NOMO-1 treated with dmso at 0.1 percent for 144 hours (cell line): Measurements from ENCODE around the gene PTPN1.

Experiments
- DNase-seq: peaks from one replicate; lab custom pipeline; 2025; ENCODE audit not compliant: unreplicated experiment; lab: John Stamatoyannopoulos, UW

The PTPN1 gene

DNA sequence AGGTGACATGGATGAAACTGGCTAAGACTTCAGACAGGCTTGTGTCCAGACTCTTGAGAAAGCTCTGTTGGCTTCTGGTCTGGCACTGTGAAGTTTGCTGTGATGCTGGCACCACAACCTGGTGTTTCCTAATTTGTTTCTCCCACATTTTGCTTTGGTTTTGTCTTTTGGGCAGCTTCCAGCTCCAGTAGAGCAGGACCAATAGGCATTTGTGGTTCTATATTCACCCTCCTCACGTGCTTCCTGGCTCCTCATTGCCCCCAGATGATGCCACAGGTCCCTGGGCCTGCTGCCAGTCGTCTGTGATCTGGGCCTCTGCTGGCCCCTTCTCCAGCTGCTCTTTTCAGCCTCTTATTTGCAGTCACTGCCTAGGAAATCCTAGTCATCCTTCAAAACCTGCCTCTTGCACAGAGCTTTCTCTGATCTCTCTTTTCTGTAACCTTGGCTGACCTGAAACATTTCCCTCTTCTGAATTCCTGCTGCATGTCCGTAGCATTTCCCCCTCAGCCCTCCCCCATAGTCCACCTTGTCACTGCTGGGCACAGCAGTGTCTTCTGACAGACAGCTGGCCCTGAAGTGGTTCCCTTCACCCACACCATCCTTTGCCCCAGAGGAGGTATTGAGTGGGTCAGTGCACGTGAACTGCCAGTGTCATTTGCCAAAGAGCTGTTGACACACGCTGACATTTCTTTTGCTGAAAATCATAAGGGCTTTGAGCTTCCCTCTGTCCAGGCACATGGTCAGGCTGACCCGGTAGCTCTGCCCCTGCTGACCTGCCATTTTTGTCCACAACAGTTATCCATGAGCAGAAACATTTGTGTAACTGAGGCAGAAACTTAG, 63.0 kb downstream of the PTPN1 start:
- DNase-seq = no peak

DNA sequence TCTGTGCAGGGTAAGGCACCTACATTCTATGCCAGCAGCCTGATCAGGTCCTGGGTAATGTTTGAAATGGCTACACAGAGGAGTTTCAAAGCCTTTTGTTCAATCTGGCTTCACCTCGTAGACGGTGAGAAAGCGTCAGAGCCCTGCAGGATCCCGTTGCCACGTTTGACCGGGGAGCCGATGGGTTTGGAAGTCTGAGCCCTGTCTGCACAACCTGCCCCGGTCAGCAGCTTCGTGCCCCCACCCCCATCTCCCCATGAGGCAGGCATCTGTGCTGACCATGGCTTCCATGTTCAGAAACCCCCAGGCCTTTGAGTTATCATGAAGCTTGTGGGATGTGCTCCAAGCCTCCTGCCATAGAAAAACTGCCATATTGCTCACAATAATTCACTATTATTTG, 63.9 kb downstream of the PTPN1 start:
- no peak for DNase-seq

DNA sequence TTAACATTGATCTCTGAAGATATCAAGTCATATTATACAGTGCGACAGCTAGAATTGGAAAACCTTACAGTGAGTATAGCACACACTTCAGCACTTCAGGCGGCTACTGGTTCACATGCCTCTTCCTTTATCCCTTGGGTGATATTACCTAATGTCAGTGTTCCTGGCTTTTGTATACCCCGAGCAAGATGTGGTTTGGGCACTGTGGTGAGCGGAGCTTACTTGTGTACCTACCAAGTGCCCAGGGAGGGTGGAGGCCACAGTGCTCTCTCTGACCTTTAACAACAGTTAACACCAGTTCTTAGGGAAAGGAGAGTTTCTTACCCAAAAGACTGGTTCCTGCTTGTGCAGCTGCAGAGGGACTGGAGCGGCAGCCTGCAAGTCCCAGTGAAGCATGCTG, 64.4 kb downstream of the PTPN1 start:
- no peak for DNase-seq

DNA sequence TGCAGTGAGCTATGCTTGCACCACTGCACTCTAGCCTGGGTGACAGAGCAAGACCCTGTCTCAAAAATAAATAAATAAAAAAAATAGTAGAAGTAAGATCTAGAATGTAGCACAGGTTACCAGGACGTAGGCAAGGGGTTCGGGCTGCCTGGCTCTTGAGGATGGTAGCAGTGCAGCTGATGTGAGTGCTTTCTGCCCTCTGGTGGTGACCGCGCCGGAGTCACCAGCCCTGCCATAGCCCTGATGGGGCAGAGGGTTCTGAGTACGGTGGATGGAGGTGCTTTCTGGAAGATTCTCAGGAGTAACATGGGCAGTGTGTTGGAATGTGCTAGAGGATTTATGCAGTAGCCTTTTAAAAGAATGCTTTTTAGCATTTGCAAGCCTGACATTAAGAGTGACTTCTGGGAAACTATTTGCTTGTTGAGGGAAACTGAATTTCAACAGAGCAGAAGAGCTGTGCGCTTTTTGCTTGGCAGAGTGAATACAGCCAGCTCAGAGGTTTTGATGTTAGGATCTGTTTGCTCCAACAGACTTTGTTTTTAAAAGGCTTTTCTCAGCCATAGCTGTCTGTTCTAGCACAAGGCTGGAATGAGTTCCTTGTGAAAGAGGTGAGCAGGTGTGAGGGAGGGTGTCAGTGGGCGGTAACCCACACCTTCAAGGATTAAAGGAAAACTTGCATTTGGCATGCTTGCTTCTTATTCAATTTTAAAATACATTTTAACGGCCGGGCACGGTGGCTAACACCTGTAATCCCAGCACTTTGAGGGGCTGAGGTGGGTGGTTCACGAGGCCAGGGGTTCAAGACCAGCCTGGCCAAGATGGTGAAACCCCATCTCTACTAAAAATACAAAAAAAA, 65.9 kb downstream of the PTPN1 start:
- DNase-seq = no peak

DNA sequence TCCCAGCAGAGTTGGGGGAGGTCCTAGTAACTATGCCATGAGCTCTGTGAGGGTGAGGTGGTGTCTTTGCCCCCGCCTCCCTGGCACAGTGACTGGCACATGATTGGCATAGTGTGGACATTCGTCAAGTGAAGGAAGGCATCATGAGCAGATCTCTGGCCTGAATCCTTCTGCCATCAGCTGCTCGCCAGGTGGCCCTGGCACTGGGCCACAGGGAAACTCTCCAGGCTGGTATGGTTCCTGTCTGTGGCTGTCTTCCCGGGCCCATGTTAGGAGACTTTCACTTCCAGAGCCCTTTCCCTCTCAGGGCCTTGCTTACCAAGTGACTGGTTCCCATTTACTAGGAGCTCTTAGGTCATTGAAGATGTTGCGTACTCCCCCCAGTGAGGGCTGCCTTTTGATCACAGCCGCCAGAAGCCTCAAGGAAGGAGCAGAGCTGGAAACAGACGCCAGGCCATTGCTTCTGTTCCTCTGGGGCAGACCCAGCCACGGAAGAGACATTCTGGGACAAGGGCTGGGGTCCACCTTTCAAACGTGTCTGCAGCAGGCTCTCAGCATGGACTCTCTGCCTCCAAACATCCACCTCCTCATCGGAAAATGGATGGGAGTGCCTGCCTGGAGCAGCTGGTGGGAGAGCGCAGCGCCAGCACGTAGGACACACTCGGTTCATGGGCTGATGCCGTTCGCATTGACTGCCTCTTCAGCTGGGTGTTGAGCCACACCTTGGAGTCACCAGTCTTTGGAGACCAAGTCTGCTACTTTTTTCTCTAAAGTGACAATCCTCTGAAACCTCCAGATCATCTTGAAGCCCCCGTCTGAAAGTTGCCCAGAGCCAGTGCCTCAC, 67.2 kb downstream of the PTPN1 start:
- DNase-seq = no peak

DNA sequence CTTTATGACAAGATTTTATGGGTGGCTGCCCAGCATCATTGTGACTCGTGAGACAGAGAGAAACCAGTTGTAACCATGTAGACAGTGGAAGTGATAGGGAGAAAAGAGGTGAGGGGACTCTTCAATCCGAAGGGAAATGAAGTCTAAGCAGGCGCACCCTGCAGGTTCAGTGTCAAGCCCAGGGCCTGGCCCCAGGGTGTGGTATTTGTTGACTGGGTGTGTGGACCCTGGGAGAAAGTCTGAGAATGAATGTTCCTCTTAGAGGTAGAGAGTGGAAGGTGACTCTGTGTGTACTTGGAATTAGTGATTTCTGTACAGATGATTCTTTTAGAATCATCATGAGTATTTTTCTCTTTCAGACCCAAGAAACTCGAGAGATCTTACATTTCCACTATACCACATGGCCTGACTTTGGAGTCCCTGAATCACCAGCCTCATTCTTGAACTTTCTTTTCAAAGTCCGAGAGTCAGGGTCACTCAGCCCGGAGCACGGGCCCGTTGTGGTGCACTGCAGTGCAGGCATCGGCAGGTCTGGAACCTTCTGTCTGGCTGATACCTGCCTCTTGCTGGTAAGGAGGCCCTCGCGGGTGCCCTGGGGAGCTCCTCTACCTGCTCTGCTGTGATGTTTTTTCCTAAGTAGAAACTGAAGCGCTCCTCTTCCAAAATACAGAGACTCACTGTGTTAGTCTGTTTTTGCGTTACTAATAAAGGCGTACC, 68.0 kb downstream of the PTPN1 start:
- DNase-seq = no peak

DNA sequence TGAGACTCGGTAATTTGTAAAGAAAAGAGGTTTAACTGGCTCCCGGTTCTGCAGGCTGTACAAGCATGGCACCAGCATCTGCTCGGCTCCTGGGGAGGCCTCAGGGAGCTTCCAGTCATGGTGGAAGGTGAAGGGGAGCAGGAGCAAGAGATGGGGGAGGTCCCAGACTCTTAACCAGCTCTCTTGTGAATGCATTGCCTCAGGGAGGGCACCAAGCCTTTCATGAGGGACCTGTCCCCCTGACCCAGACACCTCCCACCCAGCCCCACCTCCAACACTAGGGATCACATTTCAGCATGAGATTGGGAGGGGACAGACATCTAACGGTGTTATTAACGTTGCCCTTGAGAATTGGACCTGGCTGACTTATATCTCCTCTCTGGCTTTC, 68.6 kb downstream of the PTPN1 start:
- no peak for DNase-seq

DNA sequence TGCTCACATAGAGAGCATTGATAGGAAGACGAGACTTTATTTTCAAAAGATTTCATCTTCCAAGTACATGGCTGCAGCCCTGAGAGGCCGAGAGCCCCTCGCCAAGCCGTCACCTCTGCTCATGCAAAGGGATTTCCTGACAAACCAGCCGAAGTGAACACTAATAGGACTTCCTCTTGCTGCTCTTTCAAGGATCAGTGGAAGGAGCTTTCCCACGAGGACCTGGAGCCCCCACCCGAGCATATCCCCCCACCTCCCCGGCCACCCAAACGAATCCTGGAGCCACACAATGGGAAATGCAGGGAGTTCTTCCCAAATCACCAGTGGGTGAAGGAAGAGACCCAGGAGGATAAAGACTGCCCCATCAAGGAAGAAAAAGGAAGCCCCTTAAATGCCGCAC, 69.3 kb downstream of the PTPN1 start:
- no peak for DNase-seq

DNA sequence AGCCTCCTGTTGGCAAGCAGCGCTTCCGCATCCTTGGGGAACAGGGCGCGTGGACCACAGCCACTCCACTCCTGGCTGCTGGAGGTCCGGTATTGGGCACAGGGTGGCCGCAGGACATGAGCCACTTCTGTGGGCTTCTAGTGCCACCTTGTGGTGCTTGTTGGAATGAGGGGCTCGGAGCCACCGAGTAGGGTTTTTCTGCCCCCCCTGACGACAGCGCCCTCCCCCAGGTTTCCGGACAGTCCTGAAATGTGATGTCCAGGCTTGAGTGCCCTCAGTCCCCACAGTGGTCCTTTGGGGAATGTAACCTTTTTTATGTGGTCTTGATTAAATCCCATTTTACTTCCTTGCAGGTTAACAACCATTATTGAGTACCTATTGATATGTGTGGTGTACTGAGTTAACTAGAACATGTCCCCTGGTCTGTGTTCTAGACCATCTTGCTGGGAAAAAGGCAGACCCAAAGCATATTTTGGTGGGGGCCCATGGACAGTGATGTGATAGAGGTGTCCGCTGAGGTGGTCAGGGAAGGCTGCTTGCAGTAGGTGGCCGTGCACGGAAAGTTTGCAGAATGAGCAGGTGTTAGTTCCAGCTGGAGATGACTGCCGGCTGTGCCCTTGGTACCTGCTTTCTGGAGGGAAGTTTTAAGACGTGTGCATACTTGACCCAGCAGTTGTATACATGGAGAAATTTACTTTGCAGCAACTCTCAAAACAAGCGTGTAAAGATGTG, 70.0 kb downstream of the PTPN1 start:
- no peak for DNase-seq

DNA sequence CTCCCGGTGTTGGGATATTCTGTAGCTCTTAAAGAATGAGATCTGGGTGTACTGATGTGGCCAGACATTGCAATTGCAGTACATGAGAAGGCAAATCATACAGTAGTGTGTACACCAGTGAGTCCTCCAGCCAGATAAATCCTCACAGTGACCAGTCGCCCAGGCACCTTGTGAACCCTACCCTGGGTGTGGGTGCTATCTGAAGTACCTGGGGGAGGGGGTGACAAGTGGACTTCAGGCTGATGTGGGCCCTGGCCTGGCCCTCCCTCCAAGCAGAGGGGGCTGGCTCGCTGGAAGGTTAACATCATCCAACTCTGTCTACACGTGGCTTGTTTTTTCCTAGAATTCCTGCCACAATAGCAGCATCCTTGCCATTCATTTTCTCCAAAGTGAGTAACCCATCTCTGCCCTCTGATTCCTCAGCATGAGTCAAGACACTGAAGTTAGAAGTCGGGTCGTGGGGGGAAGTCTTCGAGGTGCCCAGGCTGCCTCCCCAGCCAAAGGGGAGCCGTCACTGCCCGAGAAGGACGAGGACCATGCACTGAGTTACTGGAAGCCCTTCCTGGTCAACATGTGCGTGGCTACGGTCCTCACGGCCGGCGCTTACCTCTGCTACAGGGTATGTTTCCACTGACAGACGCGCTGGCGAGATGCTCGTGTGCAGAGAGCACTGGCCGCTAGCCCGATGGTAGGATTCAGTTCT, 70.8 kb downstream of the PTPN1 start:
- DNase-seq = no peak

DNA sequence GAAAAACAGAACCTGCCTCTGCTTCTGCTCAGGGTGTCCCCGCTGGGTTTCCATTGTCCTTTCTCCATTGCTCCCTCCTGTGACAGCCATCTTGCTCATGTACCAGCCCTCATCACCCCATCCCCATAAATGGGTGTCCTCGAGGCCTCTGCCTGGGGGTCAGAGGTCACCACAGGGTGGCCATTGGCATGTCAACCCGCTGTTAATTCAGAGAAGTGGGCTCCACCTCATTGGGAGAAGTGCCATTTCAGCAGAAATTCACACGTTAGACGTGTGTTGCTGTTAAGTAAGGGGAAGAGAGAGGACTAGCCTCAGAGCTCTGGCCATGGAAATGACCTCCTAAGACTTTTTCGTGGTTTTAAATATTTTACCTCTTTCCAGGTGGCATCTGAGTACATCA, 71.9 kb downstream of the PTPN1 start:
- no peak for DNase-seq

DNA sequence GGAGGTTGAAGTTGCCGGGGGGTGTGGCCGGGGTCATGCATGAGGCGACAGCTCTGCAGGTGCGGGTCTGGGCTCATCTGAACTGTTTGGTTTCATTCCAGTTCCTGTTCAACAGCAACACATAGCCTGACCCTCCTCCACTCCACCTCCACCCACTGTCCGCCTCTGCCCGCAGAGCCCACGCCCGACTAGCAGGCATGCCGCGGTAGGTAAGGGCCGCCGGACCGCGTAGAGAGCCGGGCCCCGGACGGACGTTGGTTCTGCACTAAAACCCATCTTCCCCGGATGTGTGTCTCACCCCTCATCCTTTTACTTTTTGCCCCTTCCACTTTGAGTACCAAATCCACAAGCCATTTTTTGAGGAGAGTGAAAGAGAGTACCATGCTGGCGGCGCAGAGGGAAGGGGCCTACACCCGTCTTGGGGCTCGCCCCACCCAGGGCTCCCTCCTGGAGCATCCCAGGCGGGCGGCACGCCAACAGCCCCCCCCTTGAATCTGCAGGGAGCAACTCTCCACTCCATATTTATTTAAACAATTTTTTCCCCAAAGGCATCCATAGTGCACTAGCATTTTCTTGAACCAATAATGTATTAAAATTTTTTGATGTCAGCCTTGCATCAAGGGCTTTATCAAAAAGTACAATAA, 72.5 kb downstream of the PTPN1 start:
- DNase-seq = no peak

DNA sequence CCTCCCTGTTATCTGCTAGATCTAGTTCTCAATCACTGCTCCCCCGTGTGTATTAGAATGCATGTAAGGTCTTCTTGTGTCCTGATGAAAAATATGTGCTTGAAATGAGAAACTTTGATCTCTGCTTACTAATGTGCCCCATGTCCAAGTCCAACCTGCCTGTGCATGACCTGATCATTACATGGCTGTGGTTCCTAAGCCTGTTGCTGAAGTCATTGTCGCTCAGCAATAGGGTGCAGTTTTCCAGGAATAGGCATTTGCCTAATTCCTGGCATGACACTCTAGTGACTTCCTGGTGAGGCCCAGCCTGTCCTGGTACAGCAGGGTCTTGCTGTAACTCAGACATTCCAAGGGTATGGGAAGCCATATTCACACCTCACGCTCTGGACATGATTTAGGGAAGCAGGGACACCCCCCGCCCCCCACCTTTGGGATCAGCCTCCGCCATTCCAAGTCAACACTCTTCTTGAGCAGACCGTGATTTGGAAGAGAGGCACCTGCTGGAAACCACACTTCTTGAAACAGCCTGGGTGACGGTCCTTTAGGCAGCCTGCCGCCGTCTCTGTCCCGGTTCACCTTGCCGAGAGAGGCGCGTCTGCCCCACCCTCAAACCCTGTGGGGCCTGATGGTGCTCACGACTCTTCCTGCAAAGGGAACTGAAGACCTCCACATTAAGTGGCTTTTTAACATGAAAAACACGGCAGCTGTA, 73.4 kb downstream of the PTPN1 start:
- DNase-seq = no peak

DNA sequence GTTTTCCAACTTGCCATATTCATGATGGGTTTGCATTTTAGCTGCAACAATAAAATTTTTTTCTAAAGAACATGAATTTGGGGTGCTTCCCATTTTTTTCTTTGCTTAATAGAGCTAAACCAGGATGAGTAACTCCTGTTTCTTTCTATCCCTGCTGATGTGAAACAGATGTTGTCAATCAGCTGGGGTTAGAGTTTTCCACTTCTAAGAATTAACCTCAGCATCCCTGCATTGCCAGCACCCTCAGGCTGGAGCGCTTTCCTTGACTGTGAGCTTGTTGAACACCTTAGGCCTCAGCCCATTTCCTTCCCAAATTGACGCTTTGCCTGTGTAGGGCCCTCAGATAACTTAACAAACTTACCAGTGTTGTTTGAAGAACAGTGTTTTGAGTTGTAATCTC, 74.5 kb downstream of the PTPN1 start:
- DNase-seq = no peak

DNA sequence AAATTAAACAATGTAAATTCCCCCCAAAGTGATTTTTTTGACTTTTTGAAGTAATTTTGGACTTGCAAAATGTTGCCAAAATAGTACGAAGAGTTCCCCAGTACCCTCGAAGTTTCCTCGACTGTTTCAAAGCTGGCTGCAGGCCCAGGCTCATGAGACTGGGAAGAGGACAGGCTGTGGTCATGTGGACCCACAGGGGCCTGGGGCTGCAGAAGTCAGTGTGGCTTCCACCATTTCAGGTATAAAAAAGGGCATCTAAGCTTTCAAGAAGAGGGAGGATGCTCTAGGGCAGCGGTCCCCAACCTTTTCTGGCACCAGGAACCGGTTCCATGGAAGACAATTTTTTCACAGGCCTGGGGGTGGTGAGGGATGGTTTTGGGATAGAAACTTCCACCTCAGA, 75.0 kb downstream of the PTPN1 start:
- DNase-seq = no peak

DNA sequence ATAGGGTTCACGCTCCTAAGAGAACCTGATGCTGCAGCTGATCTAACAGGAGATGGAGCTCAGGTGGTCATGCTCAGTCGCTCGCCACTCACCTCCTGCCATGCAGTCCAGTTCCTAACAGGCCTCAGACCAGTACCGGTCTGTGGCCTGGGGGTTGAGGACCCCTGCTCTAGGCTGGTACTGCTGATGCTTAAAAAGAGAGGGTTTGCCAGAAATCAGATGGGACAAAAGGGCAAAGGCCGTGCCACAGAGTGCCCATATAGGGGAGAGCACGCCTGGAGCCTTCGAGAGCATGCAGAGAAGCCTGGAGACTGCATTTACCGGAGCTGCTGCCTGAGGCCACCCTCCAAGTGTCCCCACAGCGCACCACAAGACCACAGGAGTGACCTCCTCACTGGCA, 75.5 kb downstream of the PTPN1 start:
- no peak for DNase-seq

DNA sequence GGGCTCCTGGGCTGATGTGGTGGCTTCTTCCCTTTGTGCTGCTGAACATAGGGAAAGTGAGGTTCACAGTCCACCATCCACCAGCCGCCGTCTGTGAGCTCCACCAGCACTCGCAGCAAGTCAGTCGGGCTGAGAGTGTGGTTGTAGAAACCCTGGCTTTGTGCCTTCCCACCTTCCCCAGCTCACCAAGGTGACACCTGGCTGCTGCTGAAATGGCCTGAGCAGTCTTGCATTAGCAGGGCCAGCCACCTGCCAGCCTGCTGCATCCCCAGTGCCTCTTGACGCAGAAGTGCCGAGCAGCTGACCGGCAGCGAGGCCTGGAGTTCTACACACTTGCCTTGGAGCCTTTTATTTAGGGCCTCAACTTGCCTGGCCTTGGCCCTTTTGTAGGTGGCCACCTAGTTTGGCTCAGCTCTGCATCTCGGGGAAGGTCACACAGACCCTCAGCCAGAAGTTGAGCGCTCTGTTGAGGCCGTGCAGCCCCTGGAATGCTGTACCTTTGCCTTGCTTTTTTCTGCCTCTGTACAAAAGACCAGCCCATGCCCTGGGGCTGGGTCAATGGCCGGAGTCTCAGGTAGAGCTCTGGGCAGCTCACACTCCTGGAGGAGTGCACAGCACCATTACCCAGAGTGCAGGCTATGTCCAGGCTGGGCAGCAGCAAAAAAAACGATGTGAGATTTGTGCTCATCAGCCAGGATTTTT, 76.5 kb downstream of the PTPN1 start:
- DNase-seq = no peak
